Astrocyte (in vitro differentiated cells and primary cell): ENCODE results near the gene EXOC6B. TPM values are rescaled to one million over a fixed set of nuclear protein-coding genes. Genes with fewer than 3 reads are reported as not detected.

Experiments
- DNase-seq: peaks from one replicate; pipeline ENCODE4 v3.0.0-alpha.2; 2010; ENCODE audit warnings: low read depth
- FAIRE-seq: peaks from 2 replicates; lab custom pipeline; 2011; peaks lifted over from hg19 to GRCh38; lab: Jason Lieb, UNC
- H2AFZ ChIP-seq: 2 replicates; pipeline ENCODE4 v1.6.0; 2012; ENCODE audit warnings: low read depth, low read length, inconsistent platforms
- H3K27ac ChIP-seq: 2 replicates; pipeline ENCODE4 v1.5.1; 2011; ENCODE audit warnings: low read depth, low read length, inconsistent platforms
- H3K27me3 ChIP-seq: 2 replicates; pipeline ENCODE4 v1.6.0; 2011; ENCODE audit warnings: low read length, inconsistent platforms; ENCODE audit not compliant: insufficient read depth
- H3K36me3 ChIP-seq: 2 replicates; pipeline ENCODE4 v1.5.1; 2011; ENCODE audit warnings: low read length, inconsistent platforms; ENCODE audit not compliant: insufficient read depth
- H3K4me1 ChIP-seq: 2 replicates; pipeline ENCODE4 v1.5.1; 2011; ENCODE audit warnings: low read length, inconsistent platforms; ENCODE audit not compliant: insufficient read depth
- H3K4me2 ChIP-seq: 2 replicates; pipeline ENCODE4 v1.6.0; 2012; ENCODE audit warnings: low read length, inconsistent platforms
- H3K4me3 ChIP-seq: 2 replicates; pipeline ENCODE4 v1.5.1; 2011; ENCODE audit warnings: low read depth, mild to moderate bottlenecking, low read length, inconsistent platforms; ENCODE audit not compliant: insufficient read depth
- H3K79me2 ChIP-seq: 2 replicates; pipeline ENCODE4 v1.6.0; 2012; ENCODE audit warnings: mild to moderate bottlenecking, low read length, inconsistent platforms; ENCODE audit not compliant: insufficient read depth
- H3K9ac ChIP-seq: 2 replicates; pipeline ENCODE4 v1.6.0; 2012; ENCODE audit warnings: mild to moderate bottlenecking, low read length, inconsistent platforms
- H3K9me3 ChIP-seq: 2 replicates; pipeline ENCODE4 v1.5.1; 2012; ENCODE audit warnings: low read depth, mild to moderate bottlenecking, low read length, inconsistent platforms; ENCODE audit not compliant: insufficient read depth
- H4K20me1 ChIP-seq: 2 replicates; pipeline ENCODE4 v1.6.0; 2012; ENCODE audit warnings: low read length, inconsistent platforms; ENCODE audit not compliant: insufficient read depth
- H3K27ac Mint-ChIP-seq: one replicate; pipeline ENCODE4 v1.8.0; 2021; ENCODE audit warnings: mild to moderate bottlenecking, mixed read lengths; ENCODE audit not compliant: unreplicated experiment
- H3K27me3 Mint-ChIP-seq: one replicate; pipeline ENCODE4 v1.8.0; 2021; ENCODE audit warnings: low read depth, mixed read lengths; ENCODE audit not compliant: unreplicated experiment
- H3K36me3 Mint-ChIP-seq: one replicate; pipeline ENCODE4 v1.8.0; 2021; ENCODE audit warnings: low read depth, mixed read lengths; ENCODE audit not compliant: unreplicated experiment
- H3K4me1 Mint-ChIP-seq: one replicate; pipeline ENCODE4 v1.8.0; 2021; ENCODE audit warnings: low read depth, mixed read lengths; ENCODE audit not compliant: unreplicated experiment
- H3K4me3 Mint-ChIP-seq: one replicate; pipeline ENCODE4 v1.8.0; 2021; ENCODE audit warnings: mild to moderate bottlenecking, moderate library complexity, mixed read lengths; ENCODE audit not compliant: unreplicated experiment
- H3K9me3 Mint-ChIP-seq: one replicate; pipeline ENCODE4 v1.8.0; 2021; ENCODE audit warnings: mild to moderate bottlenecking, mixed read lengths; ENCODE audit not compliant: unreplicated experiment
- EZH2 ChIP-seq: IDR thresholded peaks from 2 replicates; pipeline ENCODE4 v1.6.1; 2012; ENCODE audit warnings: mild to moderate bottlenecking, low read length, inconsistent platforms; ENCODE audit not compliant: insufficient read depth
- total RNA-seq: library from RNA; stranded (reverse); gene quantifications from 2 replicates; pipeline ENCODE4 v1.2.1, GENCODE V29; 2021
- TF ChIP-seq, protein P1 (sequence below): IDR thresholded peaks from 2 replicates; pipeline ENCODE4 v1.5.1; 2011; ENCODE audit warnings: low read depth, mild to moderate bottlenecking, inconsistent platforms, low read length, moderate library complexity; ENCODE audit not compliant: insufficient read depth

EXOC6B gene
- total RNA-seq, 1 donor from 2014 or later, result 31.8 TPM

DNA sequence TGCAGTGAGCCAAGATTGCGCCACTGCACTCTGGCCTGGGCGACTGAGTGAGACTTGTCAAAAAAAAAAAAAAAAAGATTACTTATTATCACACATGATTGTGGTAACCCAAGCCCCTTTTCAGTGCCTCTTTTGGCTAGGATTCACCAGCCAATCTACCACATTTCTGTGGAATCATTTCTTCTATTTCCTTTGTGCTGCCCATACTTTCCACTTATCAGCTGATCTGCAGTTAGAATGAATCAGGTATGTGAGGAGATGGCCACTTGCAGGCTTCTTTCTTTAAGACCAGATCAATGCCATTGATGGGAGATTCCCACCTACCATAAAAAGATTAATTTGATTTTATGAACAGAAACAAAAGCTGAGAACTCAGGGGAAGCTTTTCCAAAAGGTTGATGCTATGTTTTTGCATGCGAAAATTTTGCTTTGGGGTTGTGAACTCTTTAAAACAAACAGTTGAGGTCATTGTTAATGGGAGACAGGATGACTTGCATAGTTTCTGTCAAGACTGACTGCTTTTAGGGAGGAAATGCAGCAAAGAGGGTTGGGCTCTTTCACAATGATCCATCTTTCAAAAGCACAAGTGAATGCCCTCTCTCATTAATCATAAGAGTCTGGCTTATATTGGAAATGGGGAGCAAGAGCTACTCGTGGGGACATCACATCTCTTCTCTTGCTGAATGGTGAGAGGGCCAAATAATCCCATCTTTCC is 611.2 kb downstream of the EXOC6B start:
- Mint-ChIP-seq H3K4me1 (peaks cover 5% of the 10 kb centered on the region), H3K36me3 (peaks cover 2% of the 10 kb centered on the region), H3K27me3 (no peaks in the 10 kb centered on the region), H3K27ac (peak overlapping the region; percentile 12), H3K9me3 (no peaks in the 10 kb centered on the region), H3K4me3 (no peak overlapping the region)
- H3K36me3 ChIP-seq, result no peaks in the 10 kb centered on the region
- H3K4me2 ChIP-seq, result peak overlapping the region; percentile 45
- H3K79me2 ChIP-seq, result no peaks in the 10 kb centered on the region
- peak; percentile 86 for DNase-seq
- H4K20me1 ChIP-seq, result no peaks in the 10 kb centered on the region
- peaks cover 23% of the 10 kb centered on the region for H3K4me1 ChIP-seq
- H3K27me3 ChIP-seq, result no peaks in the 10 kb centered on the region
- H2AFZ ChIP-seq, result no peak overlapping the region
- peak; percentile 63 for FAIRE-seq
- peak overlapping the region; percentile 43 for H3K27ac ChIP-seq
- TF ChIP-seq, protein P1, sequence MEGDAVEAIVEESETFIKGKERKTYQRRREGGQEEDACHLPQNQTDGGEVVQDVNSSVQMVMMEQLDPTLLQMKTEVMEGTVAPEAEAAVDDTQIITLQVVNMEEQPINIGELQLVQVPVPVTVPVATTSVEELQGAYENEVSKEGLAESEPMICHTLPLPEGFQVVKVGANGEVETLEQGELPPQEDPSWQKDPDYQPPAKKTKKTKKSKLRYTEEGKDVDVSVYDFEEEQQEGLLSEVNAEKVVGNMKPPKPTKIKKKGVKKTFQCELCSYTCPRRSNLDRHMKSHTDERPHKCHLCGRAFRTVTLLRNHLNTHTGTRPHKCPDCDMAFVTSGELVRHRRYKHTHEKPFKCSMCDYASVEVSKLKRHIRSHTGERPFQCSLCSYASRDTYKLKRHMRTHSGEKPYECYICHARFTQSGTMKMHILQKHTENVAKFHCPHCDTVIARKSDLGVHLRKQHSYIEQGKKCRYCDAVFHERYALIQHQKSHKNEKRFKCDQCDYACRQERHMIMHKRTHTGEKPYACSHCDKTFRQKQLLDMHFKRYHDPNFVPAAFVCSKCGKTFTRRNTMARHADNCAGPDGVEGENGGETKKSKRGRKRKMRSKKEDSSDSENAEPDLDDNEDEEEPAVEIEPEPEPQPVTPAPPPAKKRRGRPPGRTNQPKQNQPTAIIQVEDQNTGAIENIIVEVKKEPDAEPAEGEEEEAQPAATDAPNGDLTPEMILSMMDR, result no peak
- no peak for TF ChIP-seq EZH2
- no peak overlapping the region for H3K9ac ChIP-seq
- H3K4me3 ChIP-seq, result no peak overlapping the region
- H3K9me3 ChIP-seq, result no peaks in the 10 kb centered on the region

DNA sequence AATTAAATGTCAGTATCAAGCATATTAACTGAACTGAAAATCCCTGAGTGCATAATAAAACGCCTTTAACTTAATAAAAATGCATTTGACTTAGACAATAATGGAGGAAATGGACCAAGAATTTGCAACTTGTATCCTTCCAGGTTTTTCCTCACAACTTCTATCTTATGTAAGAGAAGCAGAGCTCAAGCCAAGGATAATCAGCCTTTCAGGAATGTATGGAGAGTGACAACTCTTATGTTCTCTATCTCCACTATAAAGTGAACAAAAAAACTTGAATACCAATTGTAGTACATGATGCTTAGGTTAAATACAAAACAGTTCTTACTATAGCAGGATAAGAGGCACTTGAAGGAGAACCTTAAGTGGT is 613.4 kb downstream of the EXOC6B start:
- Histone ChIP-seq H3K9me3 (no peaks in the 10 kb centered on the region), H3K4me2 (no peak overlapping the region), H3K79me2 (no peaks in the 10 kb centered on the region), H3K27me3 (no peaks in the 10 kb centered on the region), H3K4me1 (peaks cover 23% of the 10 kb centered on the region), H4K20me1 (no peaks in the 10 kb centered on the region), H3K36me3 (no peaks in the 10 kb centered on the region), H2AFZ (no peak overlapping the region), H3K27ac (no peak overlapping the region), H3K4me3 (no peak overlapping the region), H3K9ac (no peak overlapping the region)
- no peak for DNase-seq
- no peak for FAIRE-seq
- Mint-ChIP-seq H3K9me3 (no peaks in the 10 kb centered on the region), H3K4me3 (no peak overlapping the region), H3K4me1 (peaks cover 5% of the 10 kb centered on the region), H3K27me3 (no peaks in the 10 kb centered on the region), H3K27ac (no peak overlapping the region), H3K36me3 (peaks cover 2% of the 10 kb centered on the region)
- TF ChIP-seq, protein P1, result no peak
- no peak for TF ChIP-seq EZH2
